Type B pancreatic cell (in vitro differentiated cells): ENCODE results near the gene CORO1C. TPM values are rescaled to one million over a fixed set of nuclear protein-coding genes. Genes with fewer than 3 reads are reported as not detected.

ENCODE experiments used
- DNase-seq: peaks from one replicate; pipeline ENCODE4 v3.0.0; 2021; ENCODE audit warnings: mixed read lengths; ENCODE audit not compliant: unreplicated experiment; ENCODE audit errors: extremely low spot score
- H3K27ac Mint-ChIP-seq: 2 replicates; pipeline ENCODE4 v1.8.0; 2021; ENCODE audit warnings: mild to moderate bottlenecking, mixed read lengths
- H3K27me3 Mint-ChIP-seq: 2 replicates; pipeline ENCODE4 v1.8.0; 2021; ENCODE audit warnings: mixed read lengths
- H3K36me3 Mint-ChIP-seq: 2 replicates; pipeline ENCODE4 v1.8.0; 2021; ENCODE audit warnings: mixed read lengths
- H3K4me1 Mint-ChIP-seq: one replicate; pipeline ENCODE4 v1.8.0; 2021; ENCODE audit warnings: mixed read lengths; ENCODE audit not compliant: unreplicated experiment
- H3K4me3 Mint-ChIP-seq: 2 replicates; pipeline ENCODE4 v1.8.0; 2021; ENCODE audit warnings: mild to moderate bottlenecking, mixed read lengths
- H3K9me3 Mint-ChIP-seq: 2 replicates; pipeline ENCODE4 v1.8.0; 2021; ENCODE audit warnings: mixed read lengths
- CTCF ChIP-seq: fragments of 200-600 bp; sonication (generic); conservative IDR thresholded peaks from 2 replicates; pipeline ENCODE4 v1.5.0; 2021; ENCODE audit warnings: antibody characterized with exemption, mild to moderate bottlenecking
- total RNA-seq: library from RNA; stranded (reverse); gene quantifications from 2 replicates; pipeline ENCODE4 v1.2.1, GENCODE V29; 2021; ENCODE audit warnings: low replicate concordance

Gene CORO1C
- total RNA-seq, 1 donor from 2014 or later, result 103 TPM

- Mint-ChIP-seq H3K27ac (no peak overlapping the region), H3K4me3 (no peak overlapping the region), H3K9me3 (peaks cover 3% of the 10 kb centered on the region), H3K27me3 (peaks cover 3% of the 10 kb centered on the region), H3K4me1 (peaks cover 21% of the 10 kb centered on the region), H3K36me3 (no peaks in the 10 kb centered on the region)
- no peak for TF ChIP-seq CTCF
- DNase-seq, result no peak
Measured at GRCh38 chr12:108623577-108623976, 107.7 kb downstream of the CORO1C start.

GRCh38 chr12:108622921-108623514 is 108.3 kb downstream of the CORO1C start:
- DNase-seq, result no peak
- Mint-ChIP-seq H3K9me3 (peaks cover 3% of the 10 kb centered on the region), H3K4me3 (no peak overlapping the region), H3K4me1 (peaks cover 20% of the 10 kb centered on the region), H3K36me3 (no peaks in the 10 kb centered on the region), H3K27ac (no peak overlapping the region), H3K27me3 (peaks cover 3% of the 10 kb centered on the region)
- no peak for TF ChIP-seq CTCF

GRCh38 chr12:108622421-108622820 is 108.9 kb downstream of the CORO1C start:
- H3K4me1 Mint-ChIP-seq, result peaks cover 22% of the 10 kb centered on the region
- no peak overlapping the region for H3K4me3 Mint-ChIP-seq
- H3K9me3 Mint-ChIP-seq, result peaks cover 3% of the 10 kb centered on the region
- peaks cover 3% of the 10 kb centered on the region for H3K27me3 Mint-ChIP-seq
- peak overlapping the region; percentile 76 for H3K27ac Mint-ChIP-seq
- H3K36me3 Mint-ChIP-seq, result no peaks in the 10 kb centered on the region
- TF ChIP-seq CTCF, result no peak
- DNase-seq, result no peak

GRCh38 chr12:108621161-108621560 is 110.2 kb downstream of the CORO1C start:
- TF ChIP-seq CTCF, result no peak
- H3K9me3 Mint-ChIP-seq, result peaks cover 3% of the 10 kb centered on the region
- no peak overlapping the region for H3K27ac Mint-ChIP-seq
- H3K4me3 Mint-ChIP-seq, result no peak overlapping the region
- H3K4me1 Mint-ChIP-seq, result peaks cover 22% of the 10 kb centered on the region
- peaks cover 3% of the 10 kb centered on the region for H3K27me3 Mint-ChIP-seq
- no peaks in the 10 kb centered on the region for H3K36me3 Mint-ChIP-seq
- DNase-seq, result no peak

- no peak for TF ChIP-seq CTCF
Measured at GRCh38 chr12:108620236-108620879, 111.0 kb downstream of the CORO1C start.

More at GRCh38 chr12:108620236-108620879, 111.0 kb downstream of the CORO1C start:
- no peaks in the 10 kb centered on the region for H3K36me3 Mint-ChIP-seq
- H3K4me1 Mint-ChIP-seq, result peaks cover 22% of the 10 kb centered on the region
- peaks cover 3% of the 10 kb centered on the region for H3K9me3 Mint-ChIP-seq
- DNase-seq, result no peak
- H3K27me3 Mint-ChIP-seq, result peaks cover 3% of the 10 kb centered on the region
- peak overlapping the region; percentile 42 for H3K27ac Mint-ChIP-seq
- H3K4me3 Mint-ChIP-seq, result no peak overlapping the region
